ENCODE results near the gene CCER1.

DNA sequence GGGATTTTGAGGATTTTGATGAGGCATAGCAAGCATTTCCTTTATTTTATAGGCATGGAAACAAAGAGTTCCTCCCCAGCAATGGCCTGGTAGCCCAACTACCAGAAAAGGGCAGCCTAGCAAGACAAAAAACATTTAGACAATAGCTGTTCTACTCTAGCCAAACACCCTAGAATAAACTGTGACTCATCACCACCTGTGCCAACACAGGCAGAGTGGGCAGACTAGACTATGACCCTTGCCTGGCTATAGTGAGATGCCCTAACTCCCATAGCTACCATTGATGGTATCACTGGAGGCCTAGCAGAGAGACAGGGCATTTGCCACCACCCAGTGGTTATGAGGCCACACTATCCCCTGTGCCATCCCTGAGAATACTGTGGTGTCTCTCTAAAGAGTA is 15.5 kb upstream of the CCER1 start:
- TF ChIP-seq, protein P1, sequence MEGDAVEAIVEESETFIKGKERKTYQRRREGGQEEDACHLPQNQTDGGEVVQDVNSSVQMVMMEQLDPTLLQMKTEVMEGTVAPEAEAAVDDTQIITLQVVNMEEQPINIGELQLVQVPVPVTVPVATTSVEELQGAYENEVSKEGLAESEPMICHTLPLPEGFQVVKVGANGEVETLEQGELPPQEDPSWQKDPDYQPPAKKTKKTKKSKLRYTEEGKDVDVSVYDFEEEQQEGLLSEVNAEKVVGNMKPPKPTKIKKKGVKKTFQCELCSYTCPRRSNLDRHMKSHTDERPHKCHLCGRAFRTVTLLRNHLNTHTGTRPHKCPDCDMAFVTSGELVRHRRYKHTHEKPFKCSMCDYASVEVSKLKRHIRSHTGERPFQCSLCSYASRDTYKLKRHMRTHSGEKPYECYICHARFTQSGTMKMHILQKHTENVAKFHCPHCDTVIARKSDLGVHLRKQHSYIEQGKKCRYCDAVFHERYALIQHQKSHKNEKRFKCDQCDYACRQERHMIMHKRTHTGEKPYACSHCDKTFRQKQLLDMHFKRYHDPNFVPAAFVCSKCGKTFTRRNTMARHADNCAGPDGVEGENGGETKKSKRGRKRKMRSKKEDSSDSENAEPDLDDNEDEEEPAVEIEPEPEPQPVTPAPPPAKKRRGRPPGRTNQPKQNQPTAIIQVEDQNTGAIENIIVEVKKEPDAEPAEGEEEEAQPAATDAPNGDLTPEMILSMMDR (IDR thresholded peaks at IDR 0.05), result no peak
- TF ChIP-seq POLR2A (IDR thresholded peaks at IDR 0.05; ENCODE audit: low read depth), result no peak

Measured in esophagus muscularis mucosa (tissue), 3 donors.